OCI-LY3 (cell line): Measurements from ENCODE around the gene ARHGEF4.

Experiments
- CTCF ChIP-seq: fragments of 200-600, 300-600 bp; sonication (generic); IDR thresholded peaks from 2 replicates; pipeline ENCODE4 v1.5.1; 2014; ENCODE audit warnings: antibody characterized with exemption, low read length, low read depth
- EZH2phosphoT487 ChIP-seq: fragments of 200-600 bp; shearing (Covaris generic); IDR thresholded peaks from 2 replicates; pipeline ENCODE4 v1.6.1; 2018; ENCODE audit warnings: antibody characterized with exemption, mixed run types, low read depth

GRCh38 chr2:130951018-130951417 lies 114.3 kb downstream of the ARHGEF4 start:
- TF ChIP-seq CTCF (no peak), EZH2phosphoT487 (no peak)
